ENCODE measurements around the gene SUGCT. TPM values are rescaled to one million over a fixed set of nuclear protein-coding genes. Genes with fewer than 3 reads are reported as not detected.

Gene SUGCT
- total and polyA plus RNA-seq, 9 of the 15 experiments (the other 6 are each of a cell fraction or from before 2014, with no cell fraction given) = 0.58 to 2.5 (median 1.4) TPM

- no peak for TF ChIP-seq NBN (IDR thresholded peaks at IDR 0.05; ENCODE audit: low read depth)
- TF ChIP-seq ZBTB2 (IDR thresholded peaks at IDR 0.05) = no peak
- no peak for TF ChIP-seq ZNF316 (IDR thresholded peaks at IDR 0.05)
- no peak for TF ChIP-seq FUS (optimal IDR thresholded peaks at IDR 0.05; ENCODE audit: low read depth, low read length)
- no peak for TF ChIP-seq TOE1 (IDR thresholded peaks at IDR 0.05; ENCODE audit: borderline replicate concordance)
- no peak for TF ChIP-seq TOE1 (CRISPR knock-in tag; IDR thresholded peaks at IDR 0.05; ENCODE audit: borderline replicate concordance, low read depth)
- no peak for TF ChIP-seq ETV6 (IDR thresholded peaks at IDR 0.05; ENCODE audit: borderline replicate concordance in 1 of 2, low read depth in 2 of 2, low read length in 1 of 2)
- no peak for TF ChIP-seq ETV6 (CRISPR knock-in tag; IDR thresholded peaks at IDR 0.05; ENCODE audit: borderline replicate concordance)
- no peak for TF ChIP-seq ZNF551 (CRISPR knock-in tag; IDR thresholded peaks at IDR 0.05)
- TF ChIP-seq ESRRA (IDR thresholded peaks at IDR 0.05; ENCODE audit: borderline replicate concordance, low read depth) = no peak
- no peak for TF ChIP-seq TAF7 (tag; IDR thresholded peaks at IDR 0.05)
Measured at GRCh38 chr7:40341836-40342235, 207.0 kb downstream of the SUGCT start (continued).

DNA sequence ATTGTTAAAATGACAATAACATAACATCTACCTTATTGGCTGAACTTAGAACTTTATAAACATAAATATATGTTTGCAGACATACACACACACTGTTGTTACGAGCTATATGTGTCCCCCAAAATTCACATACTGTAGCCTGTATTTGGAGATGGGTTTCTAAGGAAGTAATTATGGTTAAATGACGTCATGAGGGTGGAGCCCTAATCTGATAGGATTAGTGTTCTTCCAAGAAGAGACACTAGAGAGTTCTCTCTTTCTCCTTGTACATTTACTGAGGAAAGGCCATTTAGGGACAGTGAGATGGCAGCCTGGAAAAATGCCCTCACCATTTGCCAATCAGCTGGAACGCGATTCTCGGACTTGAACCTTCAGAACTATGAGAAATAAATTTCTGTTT is 211.7 kb downstream of the SUGCT start:
- H3K9ac ChIP-seq (ENCODE audit: insufficient read depth in 1 of 2, low read depth in 2 of 2, low read length in 2 of 2) = no peak overlapping the region
- H2AFZ ChIP-seq (ENCODE audit: low read depth, low read length) = no peak overlapping the region
- CTCF ChIA-PET (ENCODE audit: low intra/inter-chr PET ratio) = no interaction called here
- H3K4me3 ChIP-seq = no peak overlapping the region
- FAIRE-seq = no peak
- no peaks in the 10 kb centered on the region for H3K79me2 ChIP-seq (ENCODE audit: control insufficient read depth, insufficient read depth, low read length)
- no peaks in the 10 kb centered on the region for H3K36me3 ChIP-seq (ENCODE audit: control insufficient read depth, insufficient read depth, low read length)
- peak overlapping the region; percentile 41; the same call in 2 of the 3 replicates for H3K27ac ChIP-seq (ENCODE audit: extremely low read depth, low read depth, low read length)
- WGBS (ENCODE audit: insufficient coverage, low coverage, missing lambda C conversion rate) = 0% methylated on average over 5 of the region's 5 CpGs
- ATAC-seq = peak; percentile 59; the same call in 2 of the 3 replicates
- H3K4me1 ChIP-seq (replicated peaks in 1 of 2; ENCODE audit: control insufficient read depth in 2 of 2, insufficient read depth in 2 of 2, low read length in 2 of 2) = no peaks in the 10 kb centered on the region; a peak in 2 of 5 replicates
- no peaks in the 10 kb centered on the region for H3K27me3 ChIP-seq (ENCODE audit: control insufficient read depth in 2 of 2, insufficient read depth in 2 of 2, low read length in 2 of 2)
- H3K4me2 ChIP-seq (ENCODE audit: insufficient read depth, low read length) = no peak overlapping the region; the same call in 1 of the 2 replicates
- intact Hi-C loops (cut with micrococcal nuclease) (no loop called here), in situ Hi-C loops (cut with MboI) (no loop called here)
- no TSS peak for BruUV-seq (replicated peaks)
- H3K9me1 ChIP-seq (ENCODE audit: control insufficient read depth, insufficient read depth, low read length) = no peaks in the 10 kb centered on the region
- peak in 1 of 4 experiments; percentile 15 for DNase-seq (ENCODE audit: extremely low read depth in 1 of 4, low spot score in 3 of 4)
- 0 out of 2 replicates have a peak, but pooled peaks cover 1% of the 10 kb centered on the region for H3K9me3 ChIP-seq (replicated peaks; ENCODE audit: control insufficient read depth, insufficient read depth, low read depth, low read length)
- POLR2A ChIA-PET = no interaction called here
- H4K20me1 ChIP-seq (replicated peaks; ENCODE audit: control insufficient read depth, insufficient read depth, low read length) = no peaks in the 10 kb centered on the region
- TF ChIP-seq ZKSCAN8 (CRISPR knock-in tag; IDR thresholded peaks at IDR 0.05) (no peak), PYGO2 (tag; IDR thresholded peaks at IDR 0.05) (no peak), ZNF695 (CRISPR knock-in tag; IDR thresholded peaks at IDR 0.05) (no peak), CEBPG (CRISPR knock-in tag; IDR thresholded peaks at IDR 0.05) (no peak), CEBPG (tag; conservative IDR thresholded peaks at IDR 0.05 in 1 of 2, IDR thresholded peaks at IDR 0.05 in 1 of 2) (no peak), ZNF76 (CRISPR knock-in tag; IDR thresholded peaks at IDR 0.05; ENCODE audit: borderline replicate concordance) (no peak), ZNF324 (CRISPR knock-in tag; IDR thresholded peaks at IDR 0.05) (no peak)
- TF ChIP-seq, protein P1, sequence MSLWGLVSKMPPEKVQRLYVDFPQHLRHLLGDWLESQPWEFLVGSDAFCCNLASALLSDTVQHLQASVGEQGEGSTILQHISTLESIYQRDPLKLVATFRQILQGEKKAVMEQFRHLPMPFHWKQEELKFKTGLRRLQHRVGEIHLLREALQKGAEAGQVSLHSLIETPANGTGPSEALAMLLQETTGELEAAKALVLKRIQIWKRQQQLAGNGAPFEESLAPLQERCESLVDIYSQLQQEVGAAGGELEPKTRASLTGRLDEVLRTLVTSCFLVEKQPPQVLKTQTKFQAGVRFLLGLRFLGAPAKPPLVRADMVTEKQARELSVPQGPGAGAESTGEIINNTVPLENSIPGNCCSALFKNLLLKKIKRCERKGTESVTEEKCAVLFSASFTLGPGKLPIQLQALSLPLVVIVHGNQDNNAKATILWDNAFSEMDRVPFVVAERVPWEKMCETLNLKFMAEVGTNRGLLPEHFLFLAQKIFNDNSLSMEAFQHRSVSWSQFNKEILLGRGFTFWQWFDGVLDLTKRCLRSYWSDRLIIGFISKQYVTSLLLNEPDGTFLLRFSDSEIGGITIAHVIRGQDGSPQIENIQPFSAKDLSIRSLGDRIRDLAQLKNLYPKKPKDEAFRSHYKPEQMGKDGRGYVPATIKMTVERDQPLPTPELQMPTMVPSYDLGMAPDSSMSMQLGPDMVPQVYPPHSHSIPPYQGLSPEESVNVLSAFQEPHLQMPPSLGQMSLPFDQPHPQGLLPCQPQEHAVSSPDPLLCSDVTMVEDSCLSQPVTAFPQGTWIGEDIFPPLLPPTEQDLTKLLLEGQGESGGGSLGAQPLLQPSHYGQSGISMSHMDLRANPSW (CRISPR knock-in tag; IDR thresholded peaks at IDR 0.05) = no peak

All from K562 (cell line).